A375 (cell line): ENCODE results near the gene NLRP12. TPM values are rescaled to one million over a fixed set of nuclear protein-coding genes. Genes with fewer than 3 reads are reported as not detected.

Source experiments
- small RNA-seq: library from RNA; depleted of rRNA; stranded (forward); fragments of <200 nt; gene quantifications from one replicate; pipeline ENCODE3, GENCODE V24; 2014
- total RNA-seq: library from RNA; depleted of rRNA; stranded (reverse); fragments of >200 nt; shearing (Covaris generic); gene quantifications from 2 replicates; pipeline ENCODE4 v1.2.3, GENCODE V29; 2014; rRNA removed

The NLRP12 gene, protein sequence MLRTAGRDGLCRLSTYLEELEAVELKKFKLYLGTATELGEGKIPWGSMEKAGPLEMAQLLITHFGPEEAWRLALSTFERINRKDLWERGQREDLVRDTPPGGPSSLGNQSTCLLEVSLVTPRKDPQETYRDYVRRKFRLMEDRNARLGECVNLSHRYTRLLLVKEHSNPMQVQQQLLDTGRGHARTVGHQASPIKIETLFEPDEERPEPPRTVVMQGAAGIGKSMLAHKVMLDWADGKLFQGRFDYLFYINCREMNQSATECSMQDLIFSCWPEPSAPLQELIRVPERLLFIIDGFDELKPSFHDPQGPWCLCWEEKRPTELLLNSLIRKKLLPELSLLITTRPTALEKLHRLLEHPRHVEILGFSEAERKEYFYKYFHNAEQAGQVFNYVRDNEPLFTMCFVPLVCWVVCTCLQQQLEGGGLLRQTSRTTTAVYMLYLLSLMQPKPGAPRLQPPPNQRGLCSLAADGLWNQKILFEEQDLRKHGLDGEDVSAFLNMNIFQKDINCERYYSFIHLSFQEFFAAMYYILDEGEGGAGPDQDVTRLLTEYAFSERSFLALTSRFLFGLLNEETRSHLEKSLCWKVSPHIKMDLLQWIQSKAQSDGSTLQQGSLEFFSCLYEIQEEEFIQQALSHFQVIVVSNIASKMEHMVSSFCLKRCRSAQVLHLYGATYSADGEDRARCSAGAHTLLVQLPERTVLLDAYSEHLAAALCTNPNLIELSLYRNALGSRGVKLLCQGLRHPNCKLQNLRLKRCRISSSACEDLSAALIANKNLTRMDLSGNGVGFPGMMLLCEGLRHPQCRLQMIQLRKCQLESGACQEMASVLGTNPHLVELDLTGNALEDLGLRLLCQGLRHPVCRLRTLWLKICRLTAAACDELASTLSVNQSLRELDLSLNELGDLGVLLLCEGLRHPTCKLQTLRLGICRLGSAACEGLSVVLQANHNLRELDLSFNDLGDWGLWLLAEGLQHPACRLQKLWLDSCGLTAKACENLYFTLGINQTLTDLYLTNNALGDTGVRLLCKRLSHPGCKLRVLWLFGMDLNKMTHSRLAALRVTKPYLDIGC
- total RNA-seq: 0.04 and 0.05 TPM in 2 replicates

DNA sequence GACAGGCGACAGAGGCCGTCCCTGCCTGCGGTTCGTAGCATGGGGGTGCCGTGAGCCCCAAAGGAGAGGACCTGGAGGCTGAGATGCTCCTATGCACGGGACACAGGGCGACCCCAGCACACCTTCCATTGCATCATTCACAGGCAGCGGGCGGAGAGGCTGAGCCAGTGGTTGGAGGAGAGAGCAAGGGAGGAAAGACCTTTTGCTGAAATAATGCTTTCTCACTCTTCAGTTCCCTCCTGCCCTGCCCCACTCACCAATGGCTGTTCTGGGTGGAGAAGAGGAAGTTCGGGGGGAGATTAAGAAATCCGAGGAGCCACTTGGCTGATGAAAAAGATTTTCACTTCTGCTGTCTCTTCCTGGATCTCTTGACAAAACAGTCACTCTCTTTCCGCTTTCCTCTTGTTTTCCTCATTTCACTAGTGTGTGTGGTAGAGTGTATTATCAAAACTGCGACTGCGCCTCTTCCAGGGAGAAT is at the start of gene NLRP12:
Gene NLRP12, minus strand, starts transcription at position 181 of the 478 bp plus-strand sequence. Its CDS starts 140 bp downstream, at position 41.

DNA sequence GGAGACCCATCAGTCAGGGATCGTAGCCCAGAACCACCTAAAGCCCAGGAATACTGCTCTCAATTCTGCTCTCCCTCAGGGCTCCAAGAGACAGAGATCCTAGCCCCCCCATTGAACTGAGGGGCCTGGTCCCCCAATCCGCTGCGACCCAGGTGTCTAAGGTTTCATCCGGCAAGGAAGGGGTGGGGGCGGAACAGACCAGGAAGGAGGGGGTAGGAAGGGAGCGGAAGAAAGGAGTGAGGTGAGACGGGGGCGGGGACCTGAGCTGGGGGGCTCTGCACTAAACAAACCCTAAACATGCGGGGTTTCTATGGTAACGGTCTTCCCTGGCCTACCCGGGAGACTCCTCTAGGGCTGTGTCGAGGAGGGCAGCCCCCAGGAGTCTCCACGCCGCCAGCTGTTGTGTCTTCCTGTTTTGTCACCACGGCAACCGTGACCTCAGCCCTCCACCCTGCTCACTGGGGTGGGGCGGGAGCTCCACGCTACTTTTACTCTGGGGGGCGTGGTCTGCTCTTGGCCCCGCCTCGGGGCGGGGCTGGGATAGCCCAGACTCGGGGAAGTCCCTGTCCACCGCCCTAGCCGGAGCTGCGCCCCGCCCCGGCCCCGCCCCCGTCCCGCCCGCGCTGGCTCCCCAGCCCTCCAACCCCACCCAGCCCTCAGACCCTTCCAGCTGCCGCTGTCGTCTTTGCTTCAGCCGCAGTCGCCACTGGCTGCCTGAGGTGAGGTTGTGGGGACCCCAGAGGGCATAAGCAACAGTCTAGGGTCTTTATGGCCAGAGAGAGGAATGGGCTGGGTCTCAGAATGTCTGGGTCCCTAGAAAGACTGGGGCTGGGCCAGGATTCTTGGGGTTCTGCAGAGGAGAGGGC is 43.3 kb upstream of the NLRP12 start, which contains the start of gene MYADM:
Gene MYADM, plus strand, starts transcription at position 659 of the 866 bp plus-strand sequence. CDS start 5,647 bp downstream, outside the sequence.

Small RNA genes lying within 50 kb of the gene (small RNA-seq; reads per million reads assigned to genes)
- gene AC008753.1 (not detected), gene MIR1283-2 (not detected), gene MIR371A (not detected), gene MIR372 (not detected), gene MIR373 (not detected), gene MIR516A1 (not detected), gene MIR516A2 (not detected), gene MIR519A1 (not detected), gene MIR521-1 (not detected), gene MIR527 (not detected), gene RNU6-1041P (not detected), gene RNU6-165P (not detected), gene RNU6-751P (not detected), gene RNU6-982P (not detected)

Other genes starting within 250 kb of the NLRP12 start
- not detected in 2 replicates for gene DPRX, start 192.3 kb downstream of the NLRP12 start, total RNA-seq
- gene MYADM, start 43.6 kb upstream of the NLRP12 start, total RNA-seq: 20.6 and 31.3 TPM in 2 replicates
- 0.03 TPM in 1 of 2 replicates, not detected in the other for gene PRKCG, start 57.9 kb upstream of the NLRP12 start, total RNA-seq
- 0.11 TPM in 1 of 2 replicates, not detected in the other for gene CACNG7, start 85.0 kb upstream of the NLRP12 start, total RNA-seq
- gene CACNG8, start 138.6 kb upstream of the NLRP12 start, total RNA-seq: 2.3 and 2.6 TPM in 2 replicates
- 5.5 and 8.7 TPM in 2 replicates for gene CACNG6, start 167.3 kb upstream of the NLRP12 start, total RNA-seq
- 0.45 and 1.0 TPM in 2 replicates for gene VSTM1, start 239.6 kb upstream of the NLRP12 start, total RNA-seq